GM12873 (cell line): ENCODE results near the gene MARCO.

ENCODE experiments used
- CTCF ChIP-seq: IDR thresholded peaks from 2 replicates; pipeline ENCODE4 v1.5.1; 2012; ENCODE audit warnings: low read depth, mild to moderate bottlenecking, moderate library complexity, low read length, control low read depth; ENCODE audit not compliant: insufficient read depth; ENCODE audit errors: missing control alignments

MARCO gene

GRCh38 chr2:118945881-118946280 lies 3.9 kb downstream of the MARCO start:
- TF ChIP-seq CTCF = no peak

- no peak for TF ChIP-seq CTCF
Measured at GRCh38 chr2:118954297-118955060, 12.5 kb downstream of the MARCO start.

- no peak for TF ChIP-seq CTCF
Measured at GRCh38 chr2:118965737-118966136, 23.7 kb downstream of the MARCO start.

- TF ChIP-seq CTCF = no peak
Measured at GRCh38 chr2:118967124-118967880, 25.3 kb downstream of the MARCO start.

GRCh38 chr2:118968042-118968441 lies 26.0 kb downstream of the MARCO start:
- TF ChIP-seq CTCF = no peak

- TF ChIP-seq CTCF = no peak
Measured at GRCh38 chr2:118968961-118969733, 27.2 kb downstream of the MARCO start.

- no peak for TF ChIP-seq CTCF
Measured at GRCh38 chr2:118969734-118970395, 27.9 kb downstream of the MARCO start.
